HCT116 (cell line): ENCODE results near the gene PIAS2. TPM values are rescaled to one million over a fixed set of nuclear protein-coding genes. Genes with fewer than 3 reads are reported as not detected.

Experiments
- ATAC-seq: fragments of 200-7000 bp; cut with Tn5 transposase; 2 replicates; pipeline ENCODE4 v1.9.1; 2020; ENCODE audit warnings: mild to moderate bottlenecking, moderate library complexity
- BruUV-seq: library from RNA; stranded (reverse); fragments of 400-500 nt; replicated peaks from 2 replicates; lab custom pipeline; 2021; lab: Mats Ljungman, UMichigan
- CTCF ChIA-PET: fragments of 300-600 bp; sonication (Branson Sonifier 250); formaldehyde crosslinking; loops from one replicate; lab custom pipeline; 2021; ENCODE audit warnings: antibody characterized with exemption; lab: Charles Lee
- POLR2A ChIA-PET: fragments of 300-600, 350-600 bp; sonication (Branson Sonifier 250); formaldehyde crosslinking; loops from one replicate; lab custom pipeline; 2021; ENCODE audit warnings: antibody characterized with exemption; lab: Charles Lee
- RAD21 ChIA-PET, 2 experiments: fragments of 300-600 bp; sonication (Branson Sonifier 250); formaldehyde crosslinking; loops; one replicate each; lab custom pipeline; 2023; ENCODE audit warnings: low total read pairs in 2 of 2; ENCODE audit not compliant: uncharacterized antibody in 2 of 2, unreplicated experiment in 2 of 2, low non-redundant PET in 1 of 2; lab: Charles Lee
- DNase-seq: peaks from one replicate; pipeline ENCODE4 v3.0.0-alpha.2; 2010; ENCODE audit warnings: low read depth, low spot score
- H2AFZ ChIP-seq: fragments of 200-600 bp; shearing (Covaris generic), sonication (generic); 2 replicates; pipeline ENCODE4 v1.6.1; 2017; ENCODE audit warnings: low read depth, mixed run types, mixed read lengths, antibody characterized with exemption, low read length; ENCODE audit not compliant: poor library complexity, severe bottlenecking
- H3K27ac ChIP-seq: 2 replicates; pipeline ENCODE4 v1.5.1; 2012; ENCODE audit warnings: low read depth, low read length
- H3K27me3 ChIP-seq: fragments of 200-600 bp; sonication (generic); 2 replicates; pipeline ENCODE4 v1.6.1; 2016; ENCODE audit warnings: mixed run types, low read length, mixed read lengths; ENCODE audit not compliant: insufficient read depth
- H3K36me3 ChIP-seq, 2 experiments: fragments of 200-500 bp in 1 of 2; fragments of 200-600 bp in 1 of 2; sonication (Bioruptor generic) in 1 of 2; sonication (generic) in 1 of 2; 2 replicates each; pipeline versions ENCODE4 v1.5.1 to v1.6.1; 2014 to 2016; ENCODE audit warnings: low read length in 2 of 2, inconsistent platforms in 1 of 2, mixed read lengths in 1 of 2, mixed run types in 1 of 2; ENCODE audit not compliant: insufficient read depth in 2 of 2, control insufficient read depth in 1 of 2
- H3K4me1 ChIP-seq, 2 experiments: fragments of 200-600 bp in 1 of 2; sonication (generic) in 1 of 2; 2 replicates each; pipeline versions ENCODE4 v1.5.1 to v1.6.1; 2012 to 2017; ENCODE audit warnings: low read length in 2 of 2, inconsistent platforms in 1 of 2, mild to moderate bottlenecking in 1 of 2, mixed read lengths in 1 of 2, mixed run types in 1 of 2, moderate library complexity in 1 of 2; ENCODE audit not compliant: insufficient read depth in 2 of 2, control insufficient read depth in 1 of 2
- H3K4me2 ChIP-seq: fragments of 200-600 bp; sonication (generic); 2 replicates; pipeline ENCODE4 v1.6.1; 2017; ENCODE audit warnings: mixed run types, low read length, mixed read lengths
- H3K4me3 ChIP-seq, 2 experiments: fragments of 200-600 bp in 1 of 2; sonication (generic) in 1 of 2; replicated peaks in 1 of 2; 2 replicates each; pipeline ENCODE4 v1.5.1; 2011 to 2016; ENCODE audit warnings: low read length in 2 of 2, control low read depth in 1 of 2, low read depth in 1 of 2, mild to moderate bottlenecking in 1 of 2, mixed read lengths in 1 of 2, mixed run types in 1 of 2
- H3K79me2 ChIP-seq: fragments of 200-600 bp; sonication (generic); 2 replicates; pipeline ENCODE4 v1.6.1; 2017; ENCODE audit warnings: mild to moderate bottlenecking, mixed run types, low read length, moderate library complexity, mixed read lengths; ENCODE audit not compliant: insufficient read depth
- H3K9ac ChIP-seq: fragments of 200-600 bp; sonication (generic); 2 replicates; pipeline ENCODE4 v1.6.1; 2016; ENCODE audit warnings: low read length, mixed read lengths
- H3K9me2 ChIP-seq: fragments of 200-600 bp; sonication (generic), shearing (Covaris generic); 2 replicates; pipeline ENCODE4 v1.6.1; 2017; ENCODE audit warnings: mixed run types, mild to moderate bottlenecking, moderate library complexity; ENCODE audit not compliant: insufficient read depth
- H3K9me3 ChIP-seq, 2 experiments: fragments of 200-500 bp in 1 of 2; fragments of 200-600 bp in 1 of 2; sonication (Bioruptor generic) in 1 of 2; sonication (generic) in 1 of 2; 2 replicates each; pipeline ENCODE4 v1.6.1; 2014 to 2017; ENCODE audit warnings: low read length in 2 of 2, mixed read lengths in 2 of 2, inconsistent platforms in 1 of 2, low read depth in 1 of 2, mild to moderate bottlenecking in 1 of 2, mixed run types in 1 of 2, moderate library complexity in 1 of 2; ENCODE audit not compliant: control insufficient read depth in 1 of 2, insufficient read depth in 1 of 2
- H4K20me1 ChIP-seq: fragments of 200-600 bp; sonication (generic), shearing (Covaris generic); 2 replicates; pipeline ENCODE4 v1.6.1; 2017; ENCODE audit warnings: mixed run types, mild to moderate bottlenecking, moderate library complexity; ENCODE audit not compliant: insufficient read depth
- ATF3 ChIP-seq: IDR thresholded peaks from 2 replicates; pipeline ENCODE4 v1.6.1; 2012
- CBX3 ChIP-seq: IDR thresholded peaks from 2 replicates; pipeline ENCODE4 v1.6.1; 2012; ENCODE audit warnings: low read depth
- CEBPB ChIP-seq: IDR thresholded peaks from 2 replicates; pipeline ENCODE4 v1.6.1; 2012; ENCODE audit warnings: low read depth
- EGR1 ChIP-seq: IDR thresholded peaks from 2 replicates; pipeline ENCODE4 v1.6.1; 2012; ENCODE audit warnings: low read depth
- MAX ChIP-seq: IDR thresholded peaks from 2 replicates; pipeline ENCODE4 v1.6.1; 2012
- RAD21 ChIP-seq: IDR thresholded peaks from 2 replicates; pipeline ENCODE4 v1.6.1; 2012; ENCODE audit warnings: low read depth, mild to moderate bottlenecking
- REST ChIP-seq: IDR thresholded peaks from 2 replicates; pipeline ENCODE4 v1.6.1; 2012; ENCODE audit warnings: low read depth
- SP1 ChIP-seq: IDR thresholded peaks from 2 replicates; pipeline ENCODE4 v1.6.1; 2012; ENCODE audit warnings: low read depth
- YY1 ChIP-seq: IDR thresholded peaks from 2 replicates; pipeline ENCODE4 v1.6.1; 2011; ENCODE audit warnings: low read length, low read depth, moderate library complexity, mild to moderate bottlenecking; ENCODE audit not compliant: insufficient replicate concordance; ENCODE audit errors: extremely low read depth
- ZBTB33 ChIP-seq: IDR thresholded peaks from 2 replicates; pipeline ENCODE4 v1.6.1; 2011; ENCODE audit warnings: mild to moderate bottlenecking, low read length, moderate library complexity; ENCODE audit not compliant: insufficient replicate concordance; ENCODE audit errors: extremely low read depth
- intact Hi-C: fragments of 100-400 bp; cut with micrococcal nuclease; formaldehyde crosslinking; loops from 2 replicates; pipeline ENCODE4 v1.10.0; 2022
- total RNA-seq: library from RNA; stranded (reverse); gene quantifications from one replicate; pipeline ENCODE4 v1.2.1, GENCODE V29; 2021; ENCODE audit not compliant: unreplicated experiment

Gene PIAS2
- total RNA-seq, 1 experiment from 2014 or later: 31.7 TPM

- TF ChIP-seq CBX3 (no peak), CEBPB (no peak), ZBTB33 (no peak), RAD21 (no peak), EGR1 (no peak), ATF3 (no peak), REST (no peak), SP1 (no peak), MAX (no peak), YY1 (no peak)
- H3K36me3 ChIP-seq: peaks cover 7 to 9% of the 10 kb centered on the region in 2 experiments; a peak in 2 of 4 replicates
- no peak overlapping the region for H3K27ac ChIP-seq
- intact Hi-C loops: no loop called here
- H3K4me2 ChIP-seq: no peak overlapping the region
- DNase-seq (no peak), ATAC-seq (no peak)
- CTCF ChIA-PET: no interaction called here
- H3K9me3 ChIP-seq: no peaks in the 10 kb centered on the region
- H3K4me1 ChIP-seq: no peaks in the 10 kb centered on the region
- POLR2A ChIA-PET: no interaction called here
- RAD21 ChIA-PET: no interaction called here
- no peaks in the 10 kb centered on the region for H3K79me2 ChIP-seq
- H3K27me3 ChIP-seq: no peaks in the 10 kb centered on the region
- no TSS peak for BruUV-seq
- H3K9me2 ChIP-seq: no peaks in the 10 kb centered on the region
- H4K20me1 ChIP-seq: no peaks in the 10 kb centered on the region
- H2AFZ ChIP-seq: no peak overlapping the region
- no peak overlapping the region for H3K4me3 ChIP-seq
- H3K9ac ChIP-seq: no peak overlapping the region
Measured at GRCh38 chr18:46829531-46829930, 87.8 kb downstream of the PIAS2 start.
